Activated CD8-positive, alpha-beta memory T cell treated with anti-CD3 and anti-CD28 coated beads for 48 hours (primary cell): ENCODE measurements around the gene TSPAN9.

ENCODE experiments used
- DNase-seq, 3 experiments: peaks; one replicate each; pipeline ENCODE4 v3.0.0-alpha.2; 2020; ENCODE audit warnings: low read depth in 2 of 3, low spot score in 2 of 3

TSPAN9 gene

GRCh38 chr12:3308063-3308462 is 230.9 kb downstream of the TSPAN9 start:
- DNase-seq: no peak

DNA sequence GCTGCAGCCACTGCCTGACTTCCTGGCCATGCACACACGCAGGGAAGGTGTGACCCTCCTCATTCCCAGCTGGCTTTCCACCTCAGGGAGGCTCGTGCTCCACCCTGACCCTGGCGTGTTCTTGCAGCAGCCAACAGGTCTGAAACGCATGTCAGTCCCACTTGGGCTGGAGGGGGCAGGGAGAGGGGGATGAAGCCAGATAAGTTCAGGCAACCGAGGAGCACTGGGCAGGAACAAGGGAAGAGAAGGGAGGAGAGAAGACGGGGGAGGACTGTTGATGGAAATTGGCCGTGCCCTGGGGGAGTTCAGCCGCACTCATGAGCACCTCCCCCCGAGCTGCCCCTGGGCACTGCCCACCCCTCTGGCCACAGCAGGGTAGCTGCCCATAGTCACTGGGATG is 231.4 kb downstream of the TSPAN9 start:
- no peak for DNase-seq

DNA sequence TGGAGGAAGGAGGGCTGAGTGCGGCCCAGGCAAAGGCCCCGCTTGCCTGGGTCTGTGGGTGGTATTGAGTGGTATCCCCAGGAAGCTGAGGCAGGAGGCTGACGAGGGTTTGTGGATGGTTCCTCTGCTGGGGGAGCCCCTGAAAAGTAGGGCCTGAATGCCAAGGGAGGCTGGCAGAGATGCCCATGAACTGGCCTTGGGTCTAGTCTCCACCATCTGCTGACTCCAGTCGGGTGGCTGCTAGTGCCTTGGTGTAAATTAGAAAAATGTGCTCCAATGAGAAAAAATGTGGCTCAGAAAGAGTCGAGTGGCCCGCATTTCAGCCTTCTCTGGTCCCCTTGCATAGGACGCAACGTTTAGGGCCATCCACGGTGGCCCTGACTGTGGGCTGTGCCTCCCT is 232.6 kb downstream of the TSPAN9 start:
- no peak for DNase-seq

DNA sequence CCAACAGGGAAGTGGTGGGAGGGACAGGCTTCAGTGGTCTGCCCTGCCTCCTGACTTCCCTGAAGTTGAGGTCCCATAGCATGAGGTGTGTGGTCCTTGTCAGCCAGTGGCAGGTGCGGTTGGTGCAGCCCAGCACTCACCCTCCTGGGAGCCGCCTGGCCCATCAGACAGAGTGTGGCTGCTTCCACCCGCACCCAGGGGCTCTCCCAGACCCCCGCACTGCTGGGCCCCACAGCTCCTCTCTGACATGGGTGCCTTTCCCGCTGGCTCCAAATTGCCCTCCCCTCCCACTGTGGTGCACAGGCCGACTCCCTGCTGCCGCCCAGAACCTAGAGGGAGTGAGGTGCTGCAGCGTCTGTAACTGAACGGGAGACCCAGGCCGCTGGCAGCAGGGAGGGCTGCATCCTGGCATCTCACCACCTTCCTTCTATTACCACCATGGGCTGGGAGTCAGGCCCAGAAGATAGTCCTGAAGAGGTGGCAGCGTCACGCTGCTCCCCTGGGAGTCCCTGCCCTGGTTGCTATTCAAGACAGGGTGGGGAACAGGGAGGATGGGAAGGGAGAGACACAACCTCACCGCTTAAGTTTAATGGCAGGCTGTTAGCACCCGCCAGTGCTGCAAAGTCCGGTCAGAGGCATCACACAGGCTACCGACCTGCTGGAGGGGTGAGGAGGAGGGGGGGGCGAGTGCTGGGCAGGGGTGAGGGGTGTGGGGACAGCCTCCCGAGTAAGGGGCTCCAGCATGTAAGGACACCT is 233.3 kb downstream of the TSPAN9 start:
- DNase-seq: no peak

DNA sequence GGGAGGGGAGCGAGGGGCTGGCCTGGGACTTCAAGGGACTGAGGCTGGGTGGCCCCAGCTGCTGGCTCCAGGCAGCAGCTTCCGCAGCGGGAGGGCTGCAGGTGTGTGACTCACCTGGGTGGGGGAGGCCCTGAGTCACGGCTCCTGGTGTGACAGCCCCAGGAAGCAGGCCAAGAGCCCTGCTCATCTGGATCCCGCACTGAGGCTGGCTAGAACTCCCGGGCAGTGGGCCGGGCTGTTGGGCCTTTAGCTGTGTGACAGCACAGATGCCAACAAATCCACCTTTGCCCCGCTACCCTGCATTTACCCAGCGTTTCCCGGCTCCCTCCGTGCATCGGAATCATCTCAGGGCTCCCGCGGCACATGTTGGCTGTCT is 233.8 kb downstream of the TSPAN9 start:
- no peak for DNase-seq

- no peak for DNase-seq
These were observed 234.4 kb downstream of the TSPAN9 start for GRCh38 chr12:3311491-3312103.

DNA sequence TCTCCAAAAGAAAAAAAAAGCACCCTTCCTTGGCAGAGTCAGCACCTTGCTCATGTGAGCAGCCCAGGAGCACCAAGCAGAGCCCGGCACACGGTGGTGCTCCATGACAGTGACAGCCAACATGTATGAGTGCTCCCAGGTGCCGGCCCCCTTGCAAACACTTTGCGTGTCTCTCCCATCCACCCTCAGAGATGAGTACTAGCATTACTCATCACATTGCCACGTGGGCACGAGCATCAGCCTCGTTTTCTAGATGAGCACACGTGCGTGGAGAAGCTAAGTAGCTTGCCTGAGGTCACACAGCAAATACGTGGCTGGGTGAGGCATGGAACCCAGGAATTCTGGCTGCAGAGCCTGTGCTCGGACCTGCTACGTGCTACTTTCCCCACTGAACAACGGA is 235.9 kb downstream of the TSPAN9 start:
- no peak for DNase-seq

DNA sequence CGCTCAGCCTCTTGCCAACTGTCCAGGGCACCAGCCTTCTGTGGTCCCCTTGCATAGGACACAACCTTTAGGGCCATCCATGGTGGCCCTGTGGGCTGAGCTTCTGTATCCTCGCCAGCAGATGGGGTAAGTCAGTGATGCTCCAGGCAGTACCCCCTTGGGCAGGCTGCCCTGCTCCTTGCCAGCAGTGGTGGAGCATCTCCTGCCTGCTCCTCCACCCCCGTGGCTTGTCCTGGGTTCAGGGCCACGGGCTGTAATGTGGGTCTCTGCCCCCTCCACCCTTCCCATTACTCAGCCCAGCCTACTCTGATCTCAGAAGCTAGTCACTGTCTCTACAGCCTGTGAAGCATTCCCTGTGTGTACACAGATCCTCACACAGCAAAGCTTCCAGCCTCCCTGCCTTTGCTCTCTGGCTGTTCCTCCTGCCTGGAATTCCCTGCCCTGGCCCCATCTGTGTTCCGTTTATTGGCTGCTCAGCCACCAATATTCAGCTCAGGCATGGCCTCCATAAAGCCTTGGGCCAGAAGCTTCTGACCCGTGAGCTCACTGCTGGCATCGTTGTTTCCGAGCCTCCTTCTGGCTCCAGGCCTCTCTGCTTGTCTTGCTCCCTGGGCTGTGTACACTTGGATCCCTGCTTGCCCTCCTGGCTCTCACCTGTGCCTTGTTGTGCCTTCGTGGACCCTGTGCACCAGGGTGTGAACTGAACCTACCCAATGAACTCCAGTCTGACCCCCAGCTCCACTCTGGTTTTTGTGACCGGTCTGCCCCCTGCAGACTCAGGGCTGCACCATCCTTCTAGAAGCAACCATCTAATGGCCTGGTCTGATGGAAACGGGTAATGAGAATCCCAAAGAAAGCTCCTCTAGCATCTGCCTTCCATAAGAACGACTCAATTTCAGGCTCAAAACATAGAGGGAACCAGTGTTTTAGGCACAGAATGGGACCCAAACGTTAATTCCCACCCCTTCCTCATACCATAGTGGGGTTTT is 236.8 kb downstream of the TSPAN9 start:
- DNase-seq: no peak

GRCh38 chr12:3315201-3315661 is 238.1 kb downstream of the TSPAN9 start:
- DNase-seq: no peak

DNA sequence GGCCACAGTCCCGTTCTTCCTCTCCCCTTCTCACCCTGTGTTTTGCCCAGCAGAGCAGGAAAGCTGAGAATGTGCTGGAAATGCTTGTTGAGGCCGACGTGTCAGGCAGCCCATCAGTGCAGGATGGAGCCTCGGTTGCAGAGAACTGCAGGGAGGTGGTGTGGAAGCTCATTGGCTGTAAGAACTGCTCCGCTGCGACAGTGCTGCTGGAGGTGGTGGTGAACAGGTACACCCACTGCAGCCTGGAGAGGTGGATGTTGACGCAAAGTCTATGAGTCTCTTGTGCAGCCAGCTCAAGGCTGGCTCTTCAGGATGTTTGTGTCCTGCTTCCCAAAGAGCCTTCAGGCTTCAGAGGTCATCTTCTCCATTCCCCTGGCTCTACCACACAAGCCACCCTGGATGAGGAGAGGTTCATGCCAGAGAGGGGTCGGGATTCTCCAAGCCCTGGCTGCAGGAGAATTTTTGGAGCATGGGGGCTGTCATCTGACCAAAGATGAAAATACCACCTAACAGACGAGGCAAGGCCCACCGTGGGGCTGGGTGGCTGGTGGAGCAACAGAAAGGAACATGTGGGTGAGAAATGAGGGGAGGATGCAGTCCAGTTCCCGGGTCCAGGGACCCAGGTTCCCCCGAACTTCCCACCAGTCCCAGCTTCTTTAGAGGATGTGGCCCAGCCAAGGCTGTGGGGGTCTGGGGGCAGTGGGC is 239.7 kb downstream of the TSPAN9 start:
- no peak for DNase-seq

- DNase-seq: no peak
These were observed 240.3 kb downstream of the TSPAN9 start for GRCh38 chr12:3317481-3317815.

DNA sequence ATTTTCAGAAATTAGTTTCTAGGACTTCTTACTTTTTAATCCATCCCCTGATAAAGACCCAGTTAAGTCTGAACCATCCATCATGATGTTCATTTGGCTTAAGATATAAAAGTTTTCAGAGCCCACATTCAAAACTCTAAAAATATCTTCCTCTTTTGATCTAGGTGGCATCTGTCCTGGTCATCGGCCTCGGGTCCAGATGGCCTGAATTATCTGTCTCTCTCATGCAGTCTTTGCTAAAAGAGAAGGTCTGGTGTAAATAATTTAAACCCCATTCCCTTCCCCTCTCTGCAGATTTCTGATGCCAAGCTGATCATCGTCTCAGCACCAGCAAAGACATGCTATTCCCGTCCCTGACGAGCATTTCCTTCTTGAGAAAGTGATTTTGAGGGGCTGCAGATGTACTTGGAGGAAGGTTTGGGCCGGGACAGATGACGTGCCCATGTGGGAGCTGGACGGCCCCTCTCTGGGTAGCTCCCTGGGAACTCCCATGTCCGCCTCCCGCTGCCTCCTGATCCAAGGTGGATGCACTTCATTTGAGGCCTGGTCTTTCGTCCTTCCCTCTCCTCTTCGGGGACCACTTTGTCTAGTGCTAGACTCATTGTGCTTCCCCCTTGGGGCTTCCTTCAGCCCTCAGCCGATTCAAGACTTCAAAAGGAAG is 240.8 kb downstream of the TSPAN9 start:
- DNase-seq: no peak

DNA sequence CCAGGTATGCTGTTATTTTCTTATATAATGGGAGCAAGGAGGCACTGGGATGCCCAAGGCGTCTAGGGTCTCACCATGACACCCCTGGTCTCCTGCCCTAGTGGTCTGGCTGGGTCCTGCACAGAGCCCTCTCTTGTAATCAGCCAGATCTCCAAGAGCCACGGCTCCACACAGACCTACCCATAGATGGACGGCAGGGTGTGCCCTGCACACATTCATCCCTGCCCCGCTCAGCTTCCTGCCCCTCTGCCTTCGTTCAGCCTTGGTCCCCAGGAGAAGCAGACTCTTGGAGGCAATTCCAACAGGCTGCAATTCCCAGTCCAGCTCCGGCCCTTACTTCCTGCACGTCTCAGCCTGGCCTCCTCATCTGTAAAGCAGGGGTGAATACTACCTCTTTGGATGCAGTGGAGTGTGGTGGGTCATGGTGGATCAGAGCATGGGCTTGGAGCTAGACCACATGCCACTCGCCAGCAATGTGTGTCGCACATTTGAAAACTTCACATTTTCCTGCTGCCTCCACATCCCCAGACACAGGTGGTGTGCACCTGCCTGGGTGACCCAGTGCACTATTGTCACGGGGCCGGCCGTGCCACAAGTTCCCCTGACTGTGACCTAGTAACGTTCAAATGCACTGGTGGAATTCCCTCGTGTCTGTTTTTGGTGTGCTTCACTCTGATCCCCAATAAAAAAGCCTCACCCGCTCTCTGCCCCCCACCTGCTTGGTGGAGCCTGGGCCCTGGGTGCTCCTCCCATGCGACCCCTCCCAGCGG is 242.7 kb downstream of the TSPAN9 start:
- no peak for DNase-seq

DNA sequence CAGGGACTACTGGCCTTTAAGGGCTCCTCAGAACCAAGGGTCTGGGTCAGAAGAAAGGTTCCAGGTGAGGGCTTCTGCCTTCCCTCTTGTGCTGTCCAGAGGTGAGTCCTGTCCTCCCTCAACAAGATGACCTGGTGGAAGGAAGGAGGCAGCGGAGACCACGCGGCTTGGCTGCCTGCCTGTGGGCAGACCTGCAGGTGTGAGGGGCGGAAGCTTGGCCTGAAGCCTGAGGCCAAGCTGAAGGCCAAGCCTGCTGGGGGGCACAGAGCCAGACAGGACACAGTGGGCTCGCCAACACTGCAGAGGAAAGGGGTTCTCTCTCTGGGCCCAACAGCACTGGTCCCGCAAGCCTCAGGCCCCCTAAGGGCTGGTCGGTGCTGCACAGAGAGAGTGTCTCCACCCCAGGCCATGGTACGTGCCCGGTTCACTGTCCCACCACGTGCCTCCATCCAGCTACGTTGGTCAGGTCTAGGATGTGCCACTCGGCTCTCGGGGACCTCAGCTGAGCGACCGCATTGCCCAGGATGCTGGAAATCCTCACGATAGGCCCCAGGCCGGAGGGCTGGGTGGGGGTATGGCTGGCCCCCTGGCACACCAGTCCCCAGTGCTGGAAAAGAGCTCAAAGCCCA is 243.8 kb downstream of the TSPAN9 start:
- DNase-seq: no peak

DNA sequence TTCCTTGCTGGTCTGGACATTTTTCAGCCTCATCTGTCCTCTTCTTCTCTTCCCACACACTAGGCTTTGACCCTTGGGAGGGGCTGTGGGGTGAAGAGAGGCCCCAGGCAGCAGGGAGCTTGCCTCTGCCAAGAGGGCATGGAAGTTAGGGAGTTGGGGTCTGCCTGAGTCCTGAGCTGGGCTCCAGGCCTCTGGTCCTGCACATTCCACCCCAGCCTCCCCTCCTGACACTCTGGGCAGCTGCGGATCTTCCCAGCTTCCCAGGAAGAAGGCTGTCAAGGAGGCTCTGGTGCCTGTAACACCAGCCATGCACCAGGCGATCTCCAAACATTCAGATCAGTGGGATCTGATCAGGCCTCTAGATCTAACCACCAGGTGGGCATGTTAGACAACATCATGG is 244.7 kb downstream of the TSPAN9 start:
- DNase-seq: no peak

GRCh38 chr12:3323002-3323685 is 246.0 kb downstream of the TSPAN9 start:
- DNase-seq: no peak

- DNase-seq: no peak
These were observed 248.6 kb downstream of the TSPAN9 start for GRCh38 chr12:3325736-3326135.

- no peak for DNase-seq
These were observed 249.1 kb downstream of the TSPAN9 start for GRCh38 chr12:3326156-3326849.
